Activated T-cell treated with anti-CD3 and anti-CD28 coated beads, Interleukin-2, amount 50 U/mL, for 4 hours (primary cell): ENCODE measurements around the gene RETREG2. TPM values are rescaled to one million over a fixed set of nuclear protein-coding genes. Genes with fewer than 3 reads are reported as not detected.

Experiments
- ATAC-seq, 2 donors: fragments of 200-7000 bp; cut with Tn5 transposase; one replicate each; pipeline ENCODE4 v1.10.0; 2021
- DNase-seq: peaks from one replicate; pipeline ENCODE4 v3.0.0-alpha.2; 2020
- H3K27me3 Mint-ChIP-seq: one replicate; pipeline ENCODE4 v1.8.0; 2021; ENCODE audit warnings: low read depth, mixed read lengths
- H3K36me3 Mint-ChIP-seq: one replicate; pipeline ENCODE4 v1.8.0; 2022; ENCODE audit warnings: mixed read lengths; ENCODE audit not compliant: insufficient read depth
- H3K4me1 Mint-ChIP-seq: one replicate; pipeline ENCODE4 v1.8.0; 2021; ENCODE audit warnings: low read depth, mixed read lengths
- H3K4me3 Mint-ChIP-seq: one replicate; pipeline ENCODE4 v1.8.0; 2021; ENCODE audit warnings: mild to moderate bottlenecking, moderate library complexity, mixed read lengths
- H3K9me3 Mint-ChIP-seq: one replicate; pipeline ENCODE4 v1.8.0; 2021; ENCODE audit warnings: mixed read lengths
- total RNA-seq, 3 donors: library from RNA; stranded (reverse); gene quantifications; one replicate each; pipeline ENCODE4 v1.2.1, GENCODE V29; 2021

RETREG2 gene
- total RNA-seq, 3 donors from 2014 or later: 55.0 to 63.1 (median 62.7) TPM

- Mint-ChIP-seq H3K4me3 (no peak overlapping the region), H3K4me1 (peaks cover 19% of the 10 kb centered on the region), H3K9me3 (no peaks in the 10 kb centered on the region), H3K27me3 (no peaks in the 10 kb centered on the region), H3K36me3 (peaks cover 27% of the 10 kb centered on the region)
- ATAC-seq (no peak), DNase-seq (no peak)
Observed at GRCh38 chr2:219221957-219222518, 44.0 kb downstream of the RETREG2 start.

- H3K4me1 Mint-ChIP-seq: peaks cover 27% of the 10 kb centered on the region
- H3K27me3 Mint-ChIP-seq: no peaks in the 10 kb centered on the region
- no peaks in the 10 kb centered on the region for H3K9me3 Mint-ChIP-seq
- ATAC-seq: no peak
- no peak overlapping the region for H3K4me3 Mint-ChIP-seq
- no peak for DNase-seq
- H3K36me3 Mint-ChIP-seq: peaks cover 27% of the 10 kb centered on the region
Observed at GRCh38 chr2:219223831-219224610, 45.9 kb downstream of the RETREG2 start.

DNA sequence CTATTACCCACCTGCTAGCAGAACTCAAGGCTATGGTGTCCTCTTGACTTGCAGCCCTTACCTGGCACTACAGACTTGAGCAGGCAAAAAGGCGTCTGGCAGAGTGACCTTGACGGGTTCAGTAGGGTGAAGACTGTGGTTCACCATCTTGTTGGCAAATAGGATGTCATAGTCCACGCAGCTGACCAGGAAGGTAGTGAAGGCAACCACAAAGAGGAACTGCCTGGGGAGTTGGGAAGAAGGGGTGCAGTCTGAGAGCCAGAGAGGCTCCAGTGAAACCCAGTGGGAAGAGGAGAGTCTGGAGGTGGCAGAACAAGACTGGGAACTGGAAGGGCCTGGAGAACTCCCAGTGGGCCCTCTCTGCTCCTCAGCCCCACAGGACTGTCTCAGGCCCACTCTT, 47.3 kb downstream of the RETREG2 start:
- Mint-ChIP-seq H3K4me3 (no peak overlapping the region), H3K27me3 (no peaks in the 10 kb centered on the region), H3K9me3 (no peaks in the 10 kb centered on the region), H3K4me1 (peaks cover 28% of the 10 kb centered on the region), H3K36me3 (peaks cover 27% of the 10 kb centered on the region)
- no peak for DNase-seq
- no peak for ATAC-seq

DNA sequence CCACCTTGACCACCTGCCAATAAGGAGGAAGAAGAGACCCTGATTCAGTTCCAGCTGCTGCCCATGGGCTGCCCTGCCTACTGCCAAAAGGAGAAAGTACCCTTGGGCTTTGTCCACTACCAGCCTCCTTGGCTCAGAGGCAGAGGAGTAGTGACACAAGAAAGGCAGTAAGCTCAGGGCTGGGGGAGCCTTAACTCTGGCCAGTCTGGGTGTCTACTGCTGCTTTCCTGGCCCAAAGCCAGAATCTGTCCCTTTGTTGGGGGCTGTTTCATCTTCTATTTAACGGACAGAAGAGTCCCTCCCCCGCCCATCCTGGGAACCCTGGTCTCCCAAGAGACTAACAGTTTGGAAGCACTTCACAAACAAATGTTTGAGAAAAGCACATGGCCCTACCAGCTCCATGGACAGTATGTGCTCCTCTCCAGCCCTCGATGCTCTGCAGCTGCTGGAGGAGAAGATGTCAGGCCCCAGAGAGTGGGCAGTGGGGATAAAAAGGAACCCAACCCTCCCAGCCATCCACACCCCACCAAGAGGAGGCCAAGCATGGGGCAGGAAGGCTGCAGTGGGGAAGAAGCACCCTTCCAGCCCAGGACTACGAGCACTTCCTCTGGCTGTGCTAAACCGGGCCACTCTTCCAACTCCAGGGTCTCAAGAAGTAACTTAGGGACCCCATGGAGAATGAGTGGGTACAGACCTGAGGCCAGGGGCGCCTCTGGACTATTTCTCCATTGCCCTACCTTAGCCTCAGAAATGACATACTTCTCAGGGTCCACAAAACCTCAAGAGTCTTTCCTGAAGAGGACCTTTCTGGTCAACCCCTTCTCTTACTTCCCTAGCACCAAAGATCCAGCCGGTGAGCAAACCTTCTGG, 50.2 kb downstream of the RETREG2 start:
- no peak for DNase-seq
- ATAC-seq: no peak

DNA sequence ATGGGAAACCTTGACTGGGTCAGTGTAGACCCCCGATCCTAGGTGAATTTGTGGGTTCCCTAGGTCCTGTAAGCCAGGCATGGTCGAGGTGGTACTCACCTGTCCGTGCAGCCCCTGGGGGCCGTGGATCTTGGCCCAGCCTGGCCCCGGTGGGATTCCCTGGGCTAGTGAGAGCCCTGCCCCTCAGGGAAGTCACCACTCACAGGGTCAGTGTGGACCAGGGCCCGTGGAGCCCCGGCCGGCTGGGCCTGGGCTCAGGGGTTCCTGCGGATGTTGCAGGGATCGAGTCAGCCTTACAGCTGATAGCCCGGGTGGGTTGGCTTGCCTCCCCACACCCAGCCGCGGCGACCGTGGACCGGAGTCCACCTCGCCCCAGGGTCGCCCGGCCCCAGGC, 50.8 kb downstream of the RETREG2 start:
- H3K4me1 Mint-ChIP-seq: peaks cover 52% of the 10 kb centered on the region
- no peaks in the 10 kb centered on the region for H3K9me3 Mint-ChIP-seq
- peaks cover 32% of the 10 kb centered on the region for H3K36me3 Mint-ChIP-seq
- peak overlapping the region; percentile 94 for H3K4me3 Mint-ChIP-seq
- H3K27me3 Mint-ChIP-seq: no peaks in the 10 kb centered on the region
- ATAC-seq: no peak
- no peak for DNase-seq

More for the DNA sequence above, 50.2 kb downstream of the RETREG2 start:
- H3K4me3 Mint-ChIP-seq: peak overlapping the region; percentile 94
- peaks cover 52% of the 10 kb centered on the region for H3K4me1 Mint-ChIP-seq
- H3K9me3 Mint-ChIP-seq: no peaks in the 10 kb centered on the region
- no peaks in the 10 kb centered on the region for H3K27me3 Mint-ChIP-seq
- peaks cover 32% of the 10 kb centered on the region for H3K36me3 Mint-ChIP-seq

DNA sequence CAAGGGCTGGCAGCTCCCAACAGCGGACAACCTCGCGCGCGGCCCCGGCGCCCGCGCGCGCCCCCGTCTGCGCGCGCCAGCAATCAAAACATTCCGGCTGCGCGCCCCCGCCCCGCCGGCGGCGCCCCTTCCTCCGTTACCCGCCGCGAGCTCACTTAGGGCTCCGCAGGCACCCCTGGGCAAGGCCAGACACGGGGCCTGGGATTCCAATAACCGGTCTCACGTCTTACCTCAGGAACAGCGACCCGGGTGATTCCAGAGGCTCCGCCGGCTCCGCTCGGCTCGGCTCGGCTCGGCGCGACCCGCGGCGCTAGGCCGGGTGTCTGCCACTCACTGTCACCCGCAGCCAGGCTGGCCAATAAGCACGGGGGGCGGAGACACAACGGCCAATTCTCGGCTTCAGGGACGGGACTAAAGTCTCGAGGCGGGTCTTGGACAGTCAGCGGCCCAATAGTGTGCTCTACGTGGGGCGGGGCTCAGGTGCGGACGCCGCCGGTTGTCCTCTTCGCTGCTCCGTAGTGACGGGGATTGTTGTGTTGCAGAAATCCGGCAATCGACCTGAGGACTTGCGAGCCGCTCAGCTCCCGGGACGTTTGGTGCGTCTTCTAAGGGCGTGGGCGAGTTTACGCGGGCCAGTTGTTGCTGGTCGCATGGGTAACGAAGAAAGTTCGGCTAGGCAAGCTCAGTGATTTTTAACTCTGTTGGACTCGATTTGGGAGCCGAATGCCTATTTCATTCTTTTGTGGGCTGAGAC, 51.4 kb downstream of the RETREG2 start, which contains the start of the genes ANKZF1 and ATG9A:
Gene ANKZF1 (plus strand): TSS at position 502 of the 754 bp plus-strand sequence. CDS start 452 bp downstream, outside the sequence.
Gene ATG9A (minus strand): TSS at position 332 of the 754 bp plus-strand sequence. CDS start 1,612 bp downstream, outside the sequence.
- DNase-seq (peak; percentile 96), ATAC-seq (peak; percentile 98)
- Mint-ChIP-seq H3K9me3 (no peaks in the 10 kb centered on the region), H3K27me3 (no peaks in the 10 kb centered on the region), H3K4me3 (peak within 1 kb of the TSS; percentile 94), H3K4me1 (peaks cover 55% of the 10 kb centered on the region), H3K36me3 (peaks cover 31% of the 10 kb centered on the region)

DNA sequence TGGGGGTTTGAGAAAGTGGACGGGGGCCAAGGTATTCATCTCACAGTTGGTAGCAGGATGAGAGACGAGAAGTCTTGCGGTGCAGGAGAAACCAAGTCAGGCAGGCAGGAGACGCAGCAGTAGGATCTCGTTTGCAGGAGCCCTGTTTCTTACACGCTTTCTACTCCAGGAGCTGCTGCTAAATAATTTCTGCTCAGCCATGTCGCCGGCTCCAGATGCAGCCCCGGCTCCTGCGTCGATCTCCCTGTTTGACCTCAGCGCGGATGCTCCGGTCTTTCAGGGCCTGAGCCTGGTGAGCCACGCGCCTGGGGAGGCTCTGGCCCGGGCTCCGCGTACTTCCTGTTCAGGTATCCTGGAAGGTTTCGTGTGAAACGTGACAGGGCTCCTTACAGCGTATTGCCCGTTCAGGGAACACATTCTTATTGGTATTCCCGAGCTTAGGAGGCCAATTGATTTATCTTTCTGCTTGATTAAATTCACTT, 52.0 kb downstream of the RETREG2 start:
- Mint-ChIP-seq H3K4me1 (peaks cover 58% of the 10 kb centered on the region), H3K9me3 (no peaks in the 10 kb centered on the region), H3K36me3 (peaks cover 30% of the 10 kb centered on the region), H3K4me3 (peak overlapping the region; percentile 94), H3K27me3 (no peaks in the 10 kb centered on the region)
- ATAC-seq (peak; percentile 22 to 26), DNase-seq (no peak)

- no peak for ATAC-seq
- no peak for DNase-seq
- Mint-ChIP-seq H3K4me1 (peaks cover 36% of the 10 kb centered on the region), H3K9me3 (no peaks in the 10 kb centered on the region), H3K36me3 (peaks cover 45% of the 10 kb centered on the region), H3K4me3 (no peak overlapping the region), H3K27me3 (no peaks in the 10 kb centered on the region)
Observed at GRCh38 chr2:219234331-219234730, 56.3 kb downstream of the RETREG2 start.

Other genes with a start within 250 kb of the RETREG2 start
- not detected for gene CDK5R2, start 218.6 kb upstream of the RETREG2 start, total RNA-seq
- gene FEV, start 193.1 kb upstream of the RETREG2 start, total RNA-seq: not detected
- not detected for gene CRYBA2, start 184.9 kb upstream of the RETREG2 start, total RNA-seq
- not detected for gene CFAP65, start 136.8 kb upstream of the RETREG2 start, total RNA-seq
- gene IHH, start 117.4 kb upstream of the RETREG2 start, total RNA-seq: under 1 TPM in 1 of 3 donors, not detected in 2; 0.28 TPM
- 10 to 100 TPM; 26.5 to 33.3 (median 30.1) TPM for gene NHEJ1, start 17.5 kb upstream of the RETREG2 start, total RNA-seq
- under 1 TPM; 0.71 to 0.89 (median 0.84) TPM for gene SLC23A3, start 8.2 kb upstream of the RETREG2 start, total RNA-seq
- gene CNPPD1, start 1.4 kb upstream of the RETREG2 start, total RNA-seq: 10 to 100 TPM; 66.8 to 78.9 (median 72.7) TPM
- 10 to 100 TPM; 27.0 to 35.3 (median 31.7) TPM for gene ZFAND2B, start 28.5 kb downstream of the RETREG2 start, total RNA-seq
- gene ABCB6, start 40.7 kb downstream of the RETREG2 start, total RNA-seq: 10 to 100 TPM; 14.8 to 17.2 (median 15.4) TPM
- 10 to 100 TPM; 29.7 to 31.4 (median 31.4) TPM for gene ATG9A, start 51.4 kb downstream of the RETREG2 start, total RNA-seq
- 10 to 100 TPM; 40.8 to 52.1 (median 45.5) TPM for gene ANKZF1, start 51.5 kb downstream of the RETREG2 start, total RNA-seq
- gene GLB1L, start 67.2 kb downstream of the RETREG2 start, total RNA-seq: 1 to 10 TPM; 2.3 to 3.2 (median 3.0) TPM
- gene STK16, start 67.2 kb downstream of the RETREG2 start, total RNA-seq: 10 to 100 TPM; 19.1 to 21.3 (median 21.0) TPM
- not detected for gene TUBA4B, start 75.0 kb downstream of the RETREG2 start, total RNA-seq
- gene TUBA4A, start 75.6 kb downstream of the RETREG2 start, total RNA-seq: 100 to 1,000 TPM; 167 to 201 (median 190) TPM
- gene DNAJB2, start 101.1 kb downstream of the RETREG2 start, total RNA-seq: 10 to 100 TPM; 28.2 to 33.9 (median 30.9) TPM
- gene PTPRN, start 131.1 kb downstream of the RETREG2 start, total RNA-seq: under 1 TPM in 1 of 3 donors, not detected in 2; 0.19 TPM
- gene RESP18, start 154.5 kb downstream of the RETREG2 start, total RNA-seq: not detected
- gene DNPEP, start 209.6 kb downstream of the RETREG2 start, total RNA-seq: 100 to 1,000 TPM; 187 to 222 (median 221) TPM
- under 1 TPM; 0.49 to 0.61 (median 0.58) TPM for gene DES, start 240.1 kb downstream of the RETREG2 start, total RNA-seq